HFF-Myc (cell line): Measurements from ENCODE around the gene PFN3.

Source experiments
- DNase-seq: peaks from one replicate; pipeline ENCODE4 v3.0.0-alpha.2; 2011; ENCODE audit warnings: low read depth; ENCODE audit errors: extremely low read depth
- H3K4me3 ChIP-seq: replicated peaks from 2 replicates; pipeline ENCODE4 v1.5.1; 2011; ENCODE audit warnings: low read depth, mild to moderate bottlenecking, control low read depth, low read length
- CTCF ChIP-seq: IDR thresholded peaks from 2 replicates; pipeline ENCODE4 v1.5.1; 2012; ENCODE audit warnings: mild to moderate bottlenecking, low read depth, low read length, control low read depth; ENCODE audit errors: missing control alignments

The PFN3 gene

GRCh38 chr5:177369645-177370440 is 30.6 kb downstream of the PFN3 start:
- no peak overlapping the region for H3K4me3 ChIP-seq
- no peak for DNase-seq
- no peak for TF ChIP-seq CTCF

GRCh38 chr5:177368869-177369644 is 31.4 kb downstream of the PFN3 start:
- H3K4me3 ChIP-seq: no peak overlapping the region
- peak; percentile 75 for TF ChIP-seq CTCF
- DNase-seq: no peak

GRCh38 chr5:177367981-177368868 is 32.2 kb downstream of the PFN3 start:
- no peak for TF ChIP-seq CTCF
- DNase-seq: no peak
- no peak overlapping the region for H3K4me3 ChIP-seq

- TF ChIP-seq CTCF: no peak
- peak overlapping the region; percentile 31 for H3K4me3 ChIP-seq
Measured at GRCh38 chr5:177367323-177367848, 33.1 kb downstream of the PFN3 start.

GRCh38 chr5:177366528-177367322 is 33.7 kb downstream of the PFN3 start:
- H3K4me3 ChIP-seq: peak overlapping the region; percentile 31
- DNase-seq: peak; percentile 59
- TF ChIP-seq CTCF: no peak

More at GRCh38 chr5:177367323-177367848, 33.1 kb downstream of the PFN3 start:
- DNase-seq: no peak
